Measurements from ENCODE around the gene SPATA31C2.

- TF ChIP-seq ZFP30 (CRISPR knock-in tag; IDR thresholded peaks at IDR 0.05) (no peak), CSDC2 (CRISPR knock-in tag; IDR thresholded peaks at IDR 0.05) (no peak), BACH2 (CRISPR knock-in tag; IDR thresholded peaks at IDR 0.05; ENCODE audit: borderline replicate concordance) (no peak), ZNF70 (CRISPR knock-in tag; IDR thresholded peaks at IDR 0.05) (no peak)
These were observed 36.0 kb upstream of the SPATA31C2 start for GRCh38 chr9:88174324-88174723.

Measured in SK-N-SH treated with all-trans-retinoic acid at 6 μM for 48 hours (cell line).